ENCODE data around the gene TSPAN9. TPM values are rescaled to one million over a fixed set of nuclear protein-coding genes. Genes with fewer than 3 reads are reported as not detected.

Gene TSPAN9
- total RNA-seq, 1 experiment from 2014 or later, result 7.7 TPM

GRCh38 chr12:3045989-3046388 is 31.2 kb upstream of the TSPAN9 start:
- Histone ChIP-seq H3K4me3 (ENCODE audit: low read depth in 2 of 2, low read length in 2 of 2) (no peak overlapping the region), H3K4me1 (ENCODE audit: control insufficient read depth, insufficient read depth, low read length) (no peaks in the 10 kb centered on the region), H3K27ac (ENCODE audit: low read length) (no peak overlapping the region), H3K27me3 (ENCODE audit: control insufficient read depth, insufficient read depth, low read length) (no peaks in the 10 kb centered on the region), H3K36me3 (ENCODE audit: control insufficient read depth, insufficient read depth, low read length) (no peaks in the 10 kb centered on the region), H3K9me3 (ENCODE audit: control insufficient read depth, insufficient read depth, low read depth, low read length) (no peaks in the 10 kb centered on the region)
- TF ChIP-seq, protein P1, sequence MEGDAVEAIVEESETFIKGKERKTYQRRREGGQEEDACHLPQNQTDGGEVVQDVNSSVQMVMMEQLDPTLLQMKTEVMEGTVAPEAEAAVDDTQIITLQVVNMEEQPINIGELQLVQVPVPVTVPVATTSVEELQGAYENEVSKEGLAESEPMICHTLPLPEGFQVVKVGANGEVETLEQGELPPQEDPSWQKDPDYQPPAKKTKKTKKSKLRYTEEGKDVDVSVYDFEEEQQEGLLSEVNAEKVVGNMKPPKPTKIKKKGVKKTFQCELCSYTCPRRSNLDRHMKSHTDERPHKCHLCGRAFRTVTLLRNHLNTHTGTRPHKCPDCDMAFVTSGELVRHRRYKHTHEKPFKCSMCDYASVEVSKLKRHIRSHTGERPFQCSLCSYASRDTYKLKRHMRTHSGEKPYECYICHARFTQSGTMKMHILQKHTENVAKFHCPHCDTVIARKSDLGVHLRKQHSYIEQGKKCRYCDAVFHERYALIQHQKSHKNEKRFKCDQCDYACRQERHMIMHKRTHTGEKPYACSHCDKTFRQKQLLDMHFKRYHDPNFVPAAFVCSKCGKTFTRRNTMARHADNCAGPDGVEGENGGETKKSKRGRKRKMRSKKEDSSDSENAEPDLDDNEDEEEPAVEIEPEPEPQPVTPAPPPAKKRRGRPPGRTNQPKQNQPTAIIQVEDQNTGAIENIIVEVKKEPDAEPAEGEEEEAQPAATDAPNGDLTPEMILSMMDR (IDR thresholded peaks at IDR 0.05), result no peak
- TF ChIP-seq POLR2AphosphoS5 (IDR thresholded peaks at IDR 0.05; ENCODE audit: low read depth, low read length) (no peak), REST (IDR thresholded peaks at IDR 0.05; ENCODE audit: insufficient read depth in 1 of 2, low read depth in 2 of 2, low read length in 1 of 2) (no peak), TCF7L2 (IDR thresholded peaks at IDR 0.05; ENCODE audit: low read depth, low read length) (no peak), SIN3A (IDR thresholded peaks at IDR 0.05; ENCODE audit: borderline replicate concordance, insufficient read depth, low read depth, low read length) (no peak)
- intact Hi-C loops (cut with micrococcal nuclease; ENCODE audit: unreplicated experiment), result no loop called here
- in situ Hi-C loops (cut with HindIII; ENCODE audit: low pct_unique_long_range_greater_than_20kb, low sequenced_read_pairs), result no loop called here
- DNase-seq (ENCODE audit: low read depth, low spot score), result no peak
- ATAC-seq, result no peak
- no TSS peak for BruUV-seq (replicated peaks)
- POLR2A ChIA-PET, result no interaction called here
- CTCF ChIA-PET, result no interaction called here

DNA sequence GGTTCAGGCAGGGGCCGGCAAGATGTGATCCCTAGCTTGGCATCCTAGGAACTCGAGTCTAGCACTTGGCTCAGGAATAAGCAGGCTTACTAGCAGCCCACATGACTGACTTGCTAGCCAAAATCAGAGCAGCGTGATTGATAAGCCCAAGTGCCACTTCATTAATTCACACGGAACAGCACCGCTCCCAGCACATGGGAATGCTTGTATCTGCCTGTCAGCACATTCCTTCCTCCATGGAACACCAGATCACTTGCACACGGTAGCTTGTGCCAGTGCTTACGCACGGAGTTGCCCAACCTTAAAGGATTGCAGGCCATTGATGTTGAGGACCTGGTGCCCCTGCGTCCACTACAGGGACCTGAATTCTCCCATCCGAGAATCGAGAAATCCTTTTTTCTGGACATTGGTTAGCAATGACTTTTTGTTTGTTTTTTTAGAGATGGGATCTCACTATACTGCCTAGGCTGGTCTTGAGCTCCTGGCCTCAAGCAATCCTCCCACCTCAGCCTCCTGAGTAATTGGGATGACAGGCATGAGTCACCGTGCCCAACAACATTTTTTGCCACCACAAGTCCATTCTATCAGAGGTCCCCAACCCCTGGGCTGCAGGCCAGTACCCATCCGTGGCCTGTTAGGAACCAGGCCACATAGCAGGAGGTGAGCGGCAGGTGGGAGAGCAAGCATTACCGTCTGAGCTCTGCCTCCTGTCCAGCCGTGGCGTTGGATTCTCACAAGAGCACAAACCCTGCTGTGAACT is 30.6 kb upstream of the TSPAN9 start:
- ChIA-PET CTCF (no interaction called here), POLR2A (no interaction called here)
- no peak for DNase-seq (ENCODE audit: low read depth, low spot score)
- Histone ChIP-seq H3K27me3 (ENCODE audit: control insufficient read depth, insufficient read depth, low read length) (no peaks in the 10 kb centered on the region), H3K4me3 (ENCODE audit: low read depth in 2 of 2, low read length in 2 of 2) (no peak overlapping the region), H3K4me1 (ENCODE audit: control insufficient read depth, insufficient read depth, low read length) (no peaks in the 10 kb centered on the region), H3K36me3 (ENCODE audit: control insufficient read depth, insufficient read depth, low read length) (no peaks in the 10 kb centered on the region), H3K9me3 (ENCODE audit: control insufficient read depth, insufficient read depth, low read depth, low read length) (no peaks in the 10 kb centered on the region), H3K27ac (ENCODE audit: low read length) (no peak overlapping the region)
- no peak for TF ChIP-seq POLR2AphosphoS5 (IDR thresholded peaks at IDR 0.05; ENCODE audit: low read depth, low read length)
- no peak for TF ChIP-seq SIN3A (IDR thresholded peaks at IDR 0.05; ENCODE audit: borderline replicate concordance, insufficient read depth, low read depth, low read length)
- TF ChIP-seq TCF7L2 (IDR thresholded peaks at IDR 0.05; ENCODE audit: low read depth, low read length), result no peak
- TF ChIP-seq, protein P1 (IDR thresholded peaks at IDR 0.05), result no peak
- no peak for TF ChIP-seq REST (IDR thresholded peaks at IDR 0.05; ENCODE audit: insufficient read depth in 1 of 2, low read depth in 2 of 2, low read length in 1 of 2)
- BruUV-seq (replicated peaks), result no TSS peak
- peak; percentile 55 for ATAC-seq
- intact Hi-C loops (cut with micrococcal nuclease; ENCODE audit: unreplicated experiment) (no loop called here), in situ Hi-C loops (cut with HindIII; ENCODE audit: low pct_unique_long_range_greater_than_20kb, low sequenced_read_pairs) (no loop called here)
